Epithelial cell of proximal tubule (primary cell): ENCODE results near the gene LDLRAD3. TPM values are rescaled to one million over a fixed set of nuclear protein-coding genes. Genes with fewer than 3 reads are reported as not detected.
A peak's percentile ranks its signal among the peaks of the same experiment; 100 is the strongest.
"Not testable (repeated sequence)": the region's sequence is repeated elsewhere in the genome, so short reads cannot be mapped to it uniquely, and the experiment has no call there.

Experiments
- DNase-seq: peaks from one replicate; pipeline ENCODE4 v3.0.0-alpha.2; 2011; ENCODE audit warnings: low read depth
- H3K4me3 ChIP-seq: 2 replicates; pipeline ENCODE4 v1.5.1; 2011; ENCODE audit warnings: low read depth, mild to moderate bottlenecking, low read length
- CTCF ChIP-seq: conservative IDR thresholded peaks from 2 replicates; pipeline ENCODE4 v1.5.1; 2012; ENCODE audit warnings: low read depth, mild to moderate bottlenecking, low read length
- total RNA-seq: library from RNA; depleted of rRNA; stranded (reverse); fragments of >200 nt; gene quantifications from 2 replicates; pipeline ENCODE4 v1.2.3, GENCODE V29; 2015

Gene LDLRAD3
- total RNA-seq, 1 donor from 2014 or later: 8.2 TPM

- no peak overlapping the region for H3K4me3 ChIP-seq
- TF ChIP-seq CTCF: no peak
- peak; percentile 33 for DNase-seq
These were observed 36.0 kb upstream of the LDLRAD3 start for GRCh38 chr11:35907648-35908431.

GRCh38 chr11:35908432-35908771, 35.5 kb upstream of the LDLRAD3 start:
- H3K4me3 ChIP-seq, DNase-seq: not testable (repeated sequence)

GRCh38 chr11:35909511-35910265, 34.2 kb upstream of the LDLRAD3 start:
- DNase-seq: no peak
- H3K4me3 ChIP-seq: no peak overlapping the region
- TF ChIP-seq CTCF: no peak

GRCh38 chr11:35911013-35911412, 32.8 kb upstream of the LDLRAD3 start:
- no peak overlapping the region for H3K4me3 ChIP-seq
- TF ChIP-seq CTCF: no peak
- DNase-seq: no peak

GRCh38 chr11:35911616-35912165, 32.2 kb upstream of the LDLRAD3 start:
- no peak for TF ChIP-seq CTCF
- no peak for DNase-seq
- no peak overlapping the region for H3K4me3 ChIP-seq

GRCh38 chr11:35912436-35912835, 31.4 kb upstream of the LDLRAD3 start:
- H3K4me3 ChIP-seq, DNase-seq: not testable (repeated sequence)

- no peak overlapping the region for H3K4me3 ChIP-seq
- TF ChIP-seq CTCF: no peak
- DNase-seq: no peak
These were observed 30.8 kb upstream of the LDLRAD3 start for GRCh38 chr11:35912883-35913624.
